HL-60 (cell line): ENCODE results near the gene ADGRD2.

Experiments used
- DNase-seq, 2 experiments: peaks; one replicate each; pipeline ENCODE4 v3.0.0-alpha.2; 2010 to 2020; ENCODE audit warnings: low read depth in 1 of 2, low spot score in 1 of 2
- H3K27ac ChIP-seq: fragments of 250-450 bp; sonication (Bioruptor Pico); replicated peaks from 2 replicates; pipeline ENCODE4 v1.5.1; 2020; ENCODE audit warnings: mild to moderate bottlenecking, moderate library complexity
- H3K27me3 ChIP-seq: fragments of 250-450 bp; sonication (Bioruptor Pico); 2 replicates; pipeline ENCODE4 v1.5.1; 2021; ENCODE audit warnings: mild to moderate bottlenecking, moderate library complexity; ENCODE audit not compliant: insufficient read depth, poor library complexity, severe bottlenecking
- H3K4me3 ChIP-seq: replicated peaks from 2 replicates; pipeline ENCODE4 v1.5.1; 2011; ENCODE audit warnings: mild to moderate bottlenecking, control low read depth, low read length; ENCODE audit not compliant: insufficient read depth
- CTCF ChIP-seq: IDR thresholded peaks from one replicate; pipeline ENCODE4 v1.5.1; 2011; ENCODE audit warnings: low read length, control low read depth, inconsistent platforms; ENCODE audit not compliant: insufficient read depth
- GABPA ChIP-seq: IDR thresholded peaks from 2 replicates; pipeline ENCODE4 v1.6.1; 2012; ENCODE audit warnings: low read depth
- POLR2AphosphoS5 ChIP-seq: IDR thresholded peaks from 2 replicates; pipeline ENCODE4 v1.6.1; 2012; ENCODE audit warnings: low read depth
- REST ChIP-seq: IDR thresholded peaks from 2 replicates; pipeline ENCODE4 v1.6.1; 2012; ENCODE audit warnings: low read depth; ENCODE audit not compliant: insufficient replicate concordance
- SPI1 ChIP-seq: IDR thresholded peaks from 2 replicates; pipeline ENCODE4 v1.6.1; 2012; ENCODE audit warnings: low read depth, mild to moderate bottlenecking, borderline replicate concordance

Gene ADGRD2

GRCh38 chr9:124456341-124457078, 6.3 kb downstream of the ADGRD2 start:
- Histone ChIP-seq H3K27me3 (no peaks in the 10 kb centered on the region), H3K4me3 (no peak overlapping the region), H3K27ac (no peak overlapping the region)
- no peak for DNase-seq
- TF ChIP-seq REST (no peak), SPI1 (no peak), GABPA (no peak), CTCF (no peak), POLR2AphosphoS5 (no peak)

- H3K27me3 ChIP-seq = no peaks in the 10 kb centered on the region
- H3K27ac ChIP-seq = no peak overlapping the region
- TF ChIP-seq CTCF (no peak), REST (no peak), POLR2AphosphoS5 (no peak), SPI1 (no peak)
- no peak for DNase-seq
- no peak overlapping the region for H3K4me3 ChIP-seq
Observed at GRCh38 chr9:124457079-124457886, 7.0 kb downstream of the ADGRD2 start.

- no peak for DNase-seq
- H3K4me3 ChIP-seq = no peak overlapping the region
- no peak overlapping the region for H3K27ac ChIP-seq
- no peak for TF ChIP-seq REST
- TF ChIP-seq GABPA = no peak
- no peak for TF ChIP-seq SPI1
- no peak for TF ChIP-seq POLR2AphosphoS5
- no peak for TF ChIP-seq CTCF
- no peaks in the 10 kb centered on the region for H3K27me3 ChIP-seq
Observed at GRCh38 chr9:124457887-124458431, 7.7 kb downstream of the ADGRD2 start.
